ENCODE results near the gene HOXD10.

HOXD10 gene

DNA sequence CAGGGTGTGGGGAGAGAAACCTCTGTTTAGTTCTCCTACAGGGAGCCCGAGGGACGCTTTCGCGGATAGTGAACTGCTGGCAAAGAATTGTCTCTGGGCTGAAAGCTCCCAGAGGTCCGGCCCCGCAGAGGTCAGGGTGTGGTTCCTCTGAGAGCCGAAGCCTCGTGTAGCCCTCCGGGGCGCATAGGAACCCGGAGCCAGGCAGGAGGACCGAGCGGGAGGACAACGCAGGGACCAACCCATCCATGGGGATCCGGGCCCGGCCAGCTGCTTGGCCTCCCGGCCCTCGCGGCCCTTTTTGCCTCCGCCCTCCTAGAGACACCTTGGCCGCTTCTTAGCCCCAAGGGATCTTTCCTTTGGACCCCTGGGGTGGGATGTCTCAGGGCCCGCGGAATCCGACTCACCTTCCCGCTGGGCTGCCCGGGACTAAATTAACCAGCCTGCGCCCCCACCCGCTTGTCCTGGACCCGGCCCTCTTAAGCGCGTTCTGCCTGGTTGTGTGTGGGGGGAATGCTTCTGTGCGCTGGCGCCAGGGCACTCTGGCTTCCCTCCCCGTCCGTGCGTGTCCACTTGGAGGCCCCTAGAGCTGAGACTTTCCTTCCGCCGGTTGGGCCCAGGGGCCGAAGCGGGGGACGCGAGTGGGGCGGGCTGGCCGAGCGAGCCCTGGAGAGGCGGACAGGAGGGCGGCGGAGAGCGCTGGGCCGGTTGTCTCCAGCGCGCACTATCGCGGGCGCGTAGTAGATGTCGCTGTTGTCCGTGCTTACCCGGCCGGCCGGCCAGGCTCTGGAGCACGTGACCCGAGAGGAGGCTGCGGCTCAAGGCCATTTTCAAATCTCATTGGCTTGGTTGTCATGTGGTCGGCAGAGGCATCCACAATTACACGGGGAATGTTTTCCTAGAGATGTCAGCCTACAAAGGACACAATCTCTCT is at the start of gene HOXD10:
TSS of gene HOXD10 (plus strand) at position 896 of the 931 bp plus-strand sequence. CDS start 56 bp downstream, outside the sequence.
- peak; percentile 62 for DNase-seq

DNA sequence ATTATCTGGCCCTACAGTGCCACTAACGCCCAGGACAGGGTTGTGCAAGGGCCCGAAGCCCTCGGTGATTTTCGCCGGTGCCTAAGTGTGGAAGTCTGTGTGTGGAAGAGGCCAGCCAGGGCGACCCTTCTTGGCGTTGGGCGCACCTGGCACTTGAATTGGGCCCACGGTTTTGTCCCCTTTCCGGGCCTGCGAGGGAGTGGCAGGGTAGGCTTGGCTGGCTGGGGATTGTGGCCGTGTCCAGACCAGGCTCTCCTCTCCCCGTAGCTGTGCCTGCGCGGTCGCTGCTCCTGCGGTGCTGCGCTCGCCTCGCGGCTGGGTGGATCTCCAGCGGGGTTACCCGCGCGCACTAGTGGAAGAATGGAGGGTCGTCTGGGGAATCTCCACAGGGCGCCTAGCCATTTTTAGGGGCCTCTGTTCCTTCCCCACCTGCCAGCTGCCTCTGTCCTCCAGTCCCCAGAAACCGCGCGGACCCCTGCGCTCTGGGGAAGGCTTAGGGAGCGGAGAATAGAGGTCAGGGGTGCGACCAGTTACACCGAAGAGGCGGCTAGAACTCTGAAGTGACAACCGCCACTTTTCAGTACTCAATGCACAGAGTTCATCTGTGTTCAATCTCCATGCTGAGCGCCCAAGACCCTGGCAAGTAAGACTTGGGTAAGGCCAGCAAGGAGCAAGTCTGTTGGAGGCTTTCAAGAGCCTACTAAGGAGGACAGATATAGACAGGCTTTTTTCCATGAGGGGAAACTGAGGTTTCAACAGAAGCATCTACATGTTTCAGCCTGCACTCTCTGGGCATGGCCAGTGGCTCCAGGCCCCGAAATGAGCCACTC is 48.8 kb upstream of the HOXD10 start:
- DNase-seq = no peak

DNA sequence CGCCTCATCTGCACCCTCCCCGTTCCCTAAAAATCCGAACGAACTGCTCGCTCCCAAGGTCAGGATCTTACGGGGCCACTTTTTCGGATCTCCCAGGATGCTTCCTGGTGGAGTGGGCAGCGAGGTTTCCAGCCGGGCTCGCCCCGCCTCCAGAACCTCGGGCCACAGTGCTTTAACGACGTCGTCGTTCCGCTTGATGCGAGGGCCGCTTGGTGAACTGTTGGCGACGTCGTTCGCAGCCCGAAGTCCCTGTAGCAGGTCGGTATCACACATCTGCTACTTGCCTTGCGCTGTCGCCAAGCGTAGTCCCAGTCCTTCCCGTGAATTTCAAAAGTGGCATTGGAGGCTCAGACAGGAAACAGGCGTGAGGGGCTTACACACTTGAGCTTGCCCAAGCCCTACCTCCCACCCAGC is 48.2 kb upstream of the HOXD10 start:
- DNase-seq = no peak

DNA sequence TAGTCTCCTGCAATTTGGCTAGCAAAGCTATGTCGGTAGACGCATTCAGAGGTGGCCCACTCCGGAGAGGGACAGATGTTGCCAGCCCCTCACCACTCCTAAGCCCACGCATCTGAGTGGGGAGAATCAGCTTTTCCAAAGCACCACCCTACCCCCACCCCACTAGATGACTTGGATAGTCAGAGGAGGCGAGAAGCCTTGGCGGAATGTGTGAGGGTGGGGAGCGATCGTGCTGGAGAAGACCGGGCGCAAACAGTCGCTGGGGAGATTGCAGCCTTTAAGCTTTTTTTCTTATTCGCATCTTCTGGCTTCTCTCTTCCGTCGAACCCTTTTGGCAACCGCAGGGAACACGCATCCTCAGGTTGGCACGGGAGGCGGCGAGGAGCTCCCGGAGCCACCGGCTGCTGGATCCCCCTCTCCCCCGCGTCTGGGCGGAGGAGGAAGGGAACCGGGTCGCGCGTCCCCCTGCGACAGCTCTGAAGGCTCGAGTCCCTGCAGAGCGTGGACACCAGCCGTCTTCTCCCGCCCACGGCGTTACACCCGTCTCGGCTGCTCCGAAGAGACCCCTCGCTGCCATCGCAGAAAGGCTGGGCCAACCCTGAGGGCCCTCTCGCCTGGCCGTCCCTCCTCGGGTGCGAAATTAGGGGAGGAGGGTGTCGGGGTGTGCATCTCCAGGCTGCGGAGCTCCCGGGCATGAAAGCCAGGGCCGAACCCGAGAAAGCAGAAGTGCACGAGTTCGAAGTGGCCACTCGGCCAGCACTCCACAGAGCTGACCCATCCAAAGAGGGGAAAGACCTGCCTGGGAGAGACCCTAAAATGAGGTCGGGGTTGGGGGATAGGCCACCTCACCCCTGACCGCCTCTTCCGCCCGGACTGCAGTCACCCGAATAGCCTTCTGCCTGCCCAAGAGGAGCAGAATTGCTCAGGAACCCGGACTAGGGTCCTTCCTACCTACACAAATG is 45.0 kb upstream of the HOXD10 start:
- no peak for DNase-seq

DNA sequence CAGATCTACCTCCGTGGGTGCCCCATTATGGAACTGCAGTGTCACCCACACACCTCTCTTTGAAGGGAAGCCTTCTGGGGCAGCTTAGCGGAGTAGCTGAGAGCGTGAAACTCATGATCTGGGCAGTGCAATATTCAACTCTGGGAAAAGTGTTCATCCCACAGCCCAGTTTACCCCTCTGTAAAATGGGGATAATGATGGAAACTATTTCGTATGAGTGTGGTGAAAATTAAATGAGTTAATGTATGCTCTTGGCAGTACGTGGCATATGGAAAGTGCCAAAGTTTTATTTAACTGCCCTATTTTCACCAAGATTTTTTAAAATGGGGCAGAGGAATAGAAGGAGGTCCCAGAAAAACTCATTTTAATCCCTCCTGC is 44.3 kb upstream of the HOXD10 start:
- DNase-seq = no peak

DNA sequence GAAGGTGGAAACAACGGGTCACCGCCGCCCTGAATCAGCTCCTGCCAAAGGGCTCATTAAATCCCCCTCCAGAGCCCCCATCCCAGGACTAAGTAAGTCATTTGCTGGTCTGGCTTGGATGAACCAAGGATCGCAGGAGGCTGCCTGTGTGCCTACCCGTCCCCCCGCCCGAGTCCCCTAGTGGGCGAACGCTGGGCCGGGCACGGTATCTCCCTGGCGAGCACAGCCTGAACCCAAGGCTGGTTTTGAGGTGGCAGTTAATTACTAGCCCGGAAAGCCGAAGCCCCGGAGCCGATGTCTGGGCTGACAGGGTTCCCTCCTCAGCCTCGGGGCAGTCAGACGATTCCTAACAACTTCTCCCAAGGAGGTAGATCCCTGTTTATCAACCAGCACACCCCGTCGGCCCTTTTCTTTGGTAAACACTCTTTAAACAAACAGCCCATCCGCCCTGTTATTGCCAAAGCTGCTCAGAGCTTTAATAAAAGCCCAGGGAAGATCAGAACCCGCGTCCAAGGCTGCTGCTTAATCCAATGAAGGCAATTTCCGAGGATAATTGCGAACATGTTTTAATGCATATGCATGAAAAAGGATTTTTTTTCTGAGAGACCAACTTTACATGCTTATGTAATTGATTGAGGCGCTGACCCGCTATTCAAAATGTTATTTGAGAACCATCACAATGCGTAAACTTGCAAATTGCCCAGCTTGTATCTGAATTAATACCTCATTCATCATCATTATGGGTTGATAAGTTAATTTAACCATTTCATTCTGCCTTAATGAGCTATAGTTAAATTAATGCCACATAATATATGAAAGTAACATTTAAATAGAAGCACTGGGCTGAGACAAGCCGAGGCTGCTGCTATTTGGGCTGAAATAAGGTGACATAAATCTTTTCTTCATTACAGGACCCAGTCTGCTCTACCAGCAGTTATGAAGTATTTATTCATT is 43.4 kb upstream of the HOXD10 start:
- no peak for DNase-seq

DNA sequence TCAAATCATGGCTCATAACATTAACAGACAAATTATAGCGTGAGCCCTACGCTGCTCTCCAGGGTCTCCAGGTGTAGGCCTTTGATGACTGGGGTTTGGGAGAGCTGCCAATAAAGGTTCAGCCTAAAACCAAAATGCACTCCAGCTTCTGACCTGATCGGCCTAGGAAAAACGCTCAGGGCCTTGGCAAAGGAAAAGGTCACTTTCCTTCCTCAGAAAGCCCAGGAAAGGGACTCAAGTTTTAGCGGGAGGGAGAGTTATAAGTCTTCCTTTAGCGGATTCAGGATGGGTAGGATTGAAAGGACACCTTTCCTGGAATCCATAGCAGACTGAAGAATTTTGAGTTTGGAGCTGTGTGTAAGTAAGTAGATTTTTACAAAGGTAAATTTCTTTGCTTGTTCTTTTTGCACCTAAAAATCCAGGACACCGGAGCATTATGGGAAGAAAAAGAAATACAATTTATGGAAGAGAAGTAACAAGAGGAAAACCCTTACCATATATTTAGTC is 41.6 kb upstream of the HOXD10 start:
- no peak for DNase-seq

DNA sequence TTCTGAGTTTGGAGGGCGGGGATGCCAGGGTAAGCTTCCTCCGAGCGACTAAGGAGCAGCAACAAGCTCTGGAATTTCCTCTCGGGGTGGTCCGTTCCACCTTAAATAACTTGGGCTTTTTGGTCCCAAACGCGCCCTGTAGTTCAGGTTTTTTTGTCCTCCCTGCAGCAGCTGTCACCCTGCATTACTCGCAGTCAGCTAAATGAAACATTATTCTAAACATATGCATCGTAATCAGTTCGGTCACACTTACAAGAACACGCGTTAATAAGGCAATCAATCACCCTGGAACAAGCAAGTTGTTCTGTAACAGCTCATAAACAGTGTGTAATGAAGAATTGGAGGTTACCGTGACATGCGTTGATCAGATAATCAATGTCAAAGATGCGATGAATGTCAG is 41.1 kb upstream of the HOXD10 start:
- DNase-seq = no peak

DNA sequence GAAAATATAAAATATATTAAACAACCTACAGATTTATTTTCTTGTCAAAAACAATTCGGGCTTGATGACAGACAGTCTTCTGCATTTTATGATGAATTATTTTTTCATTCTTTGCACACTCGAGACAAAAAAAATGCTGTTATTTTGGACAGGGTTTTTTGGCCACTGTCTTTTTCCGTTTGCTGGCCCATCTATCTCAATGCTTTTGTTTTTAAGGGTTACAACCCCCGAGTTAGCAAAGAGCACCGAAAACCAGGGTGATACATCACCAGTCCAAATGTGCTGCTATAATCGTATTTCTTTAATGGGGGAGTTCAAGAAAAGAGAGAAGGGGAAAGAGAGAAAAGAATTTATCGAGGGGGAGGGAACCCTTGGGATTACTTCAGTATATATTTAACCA is 40.5 kb upstream of the HOXD10 start:
- DNase-seq = no peak

DNA sequence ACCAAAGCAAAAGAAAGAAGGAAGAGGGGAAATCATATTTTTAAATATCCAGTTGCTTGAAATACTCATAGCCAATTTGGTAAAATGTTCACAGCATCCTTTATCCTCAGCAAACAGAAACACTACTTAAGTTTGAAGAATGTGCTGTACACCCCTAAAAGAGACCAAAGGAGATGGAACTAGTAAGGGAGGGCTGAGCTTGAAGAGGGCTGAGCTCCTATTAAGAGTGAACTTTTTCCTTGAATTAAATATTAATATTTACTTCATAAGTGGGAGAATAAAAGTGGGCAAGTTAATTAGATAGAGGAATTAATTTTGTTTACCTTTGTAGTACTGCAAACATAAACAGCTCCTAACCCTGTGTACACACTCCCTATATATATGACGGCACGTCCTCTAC is 39.8 kb upstream of the HOXD10 start:
- no peak for DNase-seq

DNA sequence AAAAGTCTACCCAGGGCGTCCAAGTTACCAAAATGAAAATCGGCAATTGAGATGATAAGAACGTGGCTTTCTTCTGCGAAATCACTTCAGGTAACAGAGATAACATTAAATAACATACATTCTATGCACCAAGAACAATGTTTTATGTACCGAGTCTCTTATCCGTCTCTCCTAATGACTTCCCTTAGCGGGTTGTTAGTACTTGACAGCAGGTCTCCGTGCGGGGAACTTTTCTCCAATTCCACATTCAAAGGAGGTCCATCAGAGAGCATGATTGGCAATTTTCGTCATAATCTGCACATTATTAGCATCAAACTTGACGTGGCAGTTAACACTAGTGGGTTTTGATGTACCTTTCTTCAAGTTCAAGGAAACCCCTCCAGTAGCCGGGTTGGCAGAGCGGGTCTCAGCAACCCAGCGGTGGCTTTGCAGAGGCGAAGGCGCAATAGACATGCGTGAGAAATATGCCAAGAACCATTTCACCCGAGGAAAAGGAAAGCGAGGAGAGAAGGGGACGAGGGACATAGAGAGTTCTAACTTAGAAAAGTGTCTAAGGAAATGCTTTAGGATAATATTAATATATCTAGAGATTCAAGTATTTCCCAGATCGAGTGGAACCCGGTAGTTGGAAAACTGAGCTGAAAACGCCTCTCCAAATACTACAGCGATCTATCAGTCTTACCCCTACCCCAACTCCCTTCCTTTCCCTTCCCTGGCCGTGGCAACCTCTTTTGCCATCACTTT is 37.9 kb upstream of the HOXD10 start:
- DNase-seq = no peak

DNA sequence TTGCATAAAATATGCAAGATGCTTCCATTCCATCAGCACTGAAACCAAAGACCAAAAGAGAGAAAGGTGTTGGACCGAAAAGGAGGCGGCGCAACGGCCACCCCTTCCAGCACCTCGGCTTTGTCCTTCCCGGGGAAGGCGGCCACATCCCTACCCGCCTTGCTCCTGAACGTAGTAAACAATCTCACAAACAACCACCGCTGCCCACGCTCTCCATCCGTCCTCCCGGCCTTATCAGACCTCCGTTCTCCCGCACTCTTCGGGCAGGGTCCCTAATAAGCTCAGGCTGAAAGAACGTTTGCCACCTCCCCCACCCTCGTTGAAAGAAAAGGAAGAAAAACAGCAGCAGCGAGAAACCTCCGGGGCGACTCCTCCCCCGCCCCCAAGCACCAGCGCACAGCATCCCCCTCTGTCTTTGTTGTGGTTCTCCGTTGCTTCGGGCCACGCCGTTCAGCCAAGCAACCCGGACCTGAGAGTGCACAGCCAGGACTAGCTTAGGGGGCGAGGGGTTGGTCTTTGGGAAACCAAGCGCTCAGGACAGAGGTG is 37.2 kb upstream of the HOXD10 start:
- no peak for DNase-seq

DNA sequence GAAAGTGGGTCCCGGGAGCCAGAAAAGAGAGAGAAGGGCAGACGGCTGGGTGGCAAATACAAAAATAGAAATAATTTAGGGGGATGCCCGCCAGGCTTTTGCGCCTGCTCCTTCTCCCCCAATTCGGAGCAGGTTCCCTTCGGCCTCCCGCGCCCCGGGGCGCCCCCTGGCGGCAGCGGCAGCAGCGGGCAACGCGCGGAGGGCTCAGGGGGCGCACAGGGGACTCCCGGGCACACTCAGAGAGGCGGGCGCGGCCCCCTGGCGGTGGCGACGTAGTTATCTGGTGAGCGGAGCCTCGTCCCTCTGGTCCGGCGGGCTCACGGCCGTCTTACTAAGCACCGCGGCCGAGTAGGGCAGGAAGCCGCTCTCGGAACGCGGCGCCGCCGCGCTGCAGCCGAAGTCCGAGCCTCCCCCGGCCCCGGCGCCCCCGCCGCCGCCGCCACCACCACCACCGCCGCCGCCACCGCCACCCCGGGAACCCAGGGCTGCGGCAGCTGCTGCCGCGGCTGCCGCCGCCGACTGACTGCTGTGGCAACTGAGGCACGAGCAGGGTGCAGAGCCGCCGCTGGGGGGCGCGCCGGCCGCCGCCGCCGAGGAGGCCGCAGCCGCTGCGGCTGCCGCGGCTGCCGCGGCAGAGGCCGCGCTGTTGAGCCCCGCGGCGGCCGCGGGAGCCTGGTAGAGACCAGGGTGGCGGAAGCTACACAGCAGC is 36.6 kb upstream of the HOXD10 start:
- peak; percentile 58 for DNase-seq

DNA sequence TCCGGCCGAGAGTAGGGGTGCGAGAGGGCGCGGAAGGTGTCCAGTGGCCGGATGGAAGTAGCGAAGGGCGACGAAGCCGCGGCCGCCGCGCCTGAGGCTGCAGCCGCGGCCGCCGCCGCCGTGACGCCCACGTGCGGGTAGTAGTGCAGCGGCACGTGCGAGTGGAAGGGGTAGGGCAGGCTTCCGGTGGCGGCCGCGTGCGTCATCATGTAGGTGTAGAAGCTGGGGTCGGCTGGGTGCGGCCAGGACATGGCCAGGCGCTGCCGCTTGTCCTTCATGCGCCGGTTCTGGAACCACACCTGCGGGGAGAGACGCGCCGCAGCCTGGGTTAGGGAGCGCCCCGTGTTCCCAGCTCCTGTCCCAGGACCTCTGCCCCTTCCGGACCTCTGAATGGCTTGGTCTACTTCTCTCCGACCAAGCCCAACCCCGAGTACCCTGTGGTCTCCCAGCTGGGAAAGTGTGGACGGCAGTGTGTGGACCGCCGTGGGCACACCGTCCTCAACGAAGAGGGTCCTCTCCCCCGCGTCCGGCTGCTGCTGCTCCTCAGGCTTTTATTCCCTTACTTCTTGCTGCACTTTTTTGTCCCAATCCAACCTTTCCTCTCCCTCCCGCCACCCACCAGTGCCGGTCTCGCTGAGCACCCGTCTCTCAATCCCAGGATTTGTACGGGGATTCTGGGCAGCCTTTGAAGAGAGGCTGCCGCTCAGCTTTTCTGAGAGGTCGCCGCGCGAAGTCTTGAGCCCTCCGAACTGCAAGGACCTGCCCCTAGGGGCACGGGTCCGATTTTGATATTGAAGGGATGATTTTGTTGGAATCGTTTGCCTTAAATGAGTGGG is 35.8 kb upstream of the HOXD10 start:
- no peak for DNase-seq

DNA sequence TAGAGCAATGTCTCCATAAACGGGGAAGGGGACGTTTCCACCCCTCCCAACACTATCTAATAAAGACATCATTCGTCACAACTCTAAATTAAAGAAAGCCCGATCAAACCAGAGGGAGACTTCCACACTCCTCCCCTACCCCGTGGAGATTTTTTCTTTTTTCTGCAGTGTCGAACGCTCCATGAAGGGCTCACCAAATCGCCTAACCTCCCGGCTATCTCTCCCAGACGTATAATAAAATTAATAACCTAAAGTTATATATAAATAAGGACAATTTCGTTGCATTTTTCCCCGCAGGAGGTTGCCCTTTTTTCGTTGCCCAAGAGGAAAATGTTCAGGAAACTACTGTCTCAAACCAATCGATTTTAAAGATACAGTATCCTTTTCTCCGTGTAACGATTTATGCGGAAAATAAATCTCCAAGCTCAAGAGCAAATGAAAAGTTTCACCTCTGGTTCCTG is 35.2 kb upstream of the HOXD10 start:
- DNase-seq = no peak

DNA sequence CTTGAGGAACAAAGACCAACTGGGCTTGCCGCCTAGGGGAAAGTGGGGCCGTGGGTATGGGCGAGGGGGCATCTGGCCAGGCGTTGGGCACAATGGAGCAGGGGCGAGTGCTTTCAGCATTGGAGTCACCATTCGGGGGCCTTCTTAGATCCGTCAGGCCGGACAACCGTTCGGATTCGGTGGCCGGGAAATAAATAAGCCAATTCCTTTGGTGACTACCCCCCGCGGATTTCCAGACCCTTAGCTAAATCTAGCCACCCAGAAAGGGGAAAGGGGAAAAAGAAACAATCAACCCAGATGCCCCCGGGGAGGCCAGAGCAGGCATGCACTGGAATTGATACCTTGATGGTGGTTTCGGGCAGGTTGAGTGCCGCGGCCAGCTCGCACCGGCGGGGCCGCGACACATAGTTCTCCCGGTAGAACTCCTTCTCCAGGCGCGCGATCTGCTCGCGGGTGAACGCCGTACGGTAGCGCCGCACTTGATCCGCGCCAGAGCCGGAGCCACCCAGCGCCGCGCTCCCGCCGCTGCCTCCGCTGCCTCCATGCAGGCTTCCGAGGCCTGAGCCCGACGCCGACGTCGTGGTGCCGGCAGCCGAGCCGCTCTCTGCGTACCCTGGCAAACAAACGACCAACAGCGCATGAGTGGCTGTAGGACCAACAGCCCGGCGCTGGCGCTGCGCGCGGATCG is 34.6 kb upstream of the HOXD10 start:
- no peak for DNase-seq

DNA sequence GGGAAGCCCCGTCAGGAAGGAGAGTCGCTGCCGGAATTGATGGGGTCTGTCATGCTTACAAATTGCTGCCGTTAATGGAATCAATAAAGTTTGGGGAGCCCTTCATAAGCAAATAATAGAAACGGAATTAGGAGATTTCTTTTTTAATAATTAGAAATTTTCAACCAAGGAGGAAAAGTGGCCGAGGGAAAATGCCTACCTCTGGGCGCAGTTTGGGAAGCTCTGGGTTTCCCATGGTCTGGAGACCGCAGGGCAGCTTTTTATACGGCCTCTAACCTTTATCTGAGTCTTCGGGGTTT is 34.1 kb upstream of the HOXD10 start:
- DNase-seq = no peak
